ENCODE data around the gene TWSG1.
A peak's percentile ranks its signal among the peaks of the same experiment; 100 is the strongest.
"Not testable (repeated sequence)": the region's sequence is repeated elsewhere in the genome, so short reads cannot be mapped to it uniquely, and the experiment has no call there.

The TWSG1 gene

GRCh38 chr18:9426753-9427152 lies 92.2 kb downstream of the TWSG1 start:
- no peak for DNase-seq (ENCODE audit: low read depth)

- no peak for DNase-seq (ENCODE audit: low read depth)
These were observed 93.7 kb downstream of the TWSG1 start for GRCh38 chr18:9428301-9428706.

GRCh38 chr18:9428862-9429661 lies 94.5 kb downstream of the TWSG1 start:
- DNase-seq (ENCODE audit: low read depth), result no peak

- DNase-seq (ENCODE audit: low read depth), result no peak
These were observed 95.1 kb downstream of the TWSG1 start for GRCh38 chr18:9429662-9429993.

GRCh38 chr18:9430315-9430714 lies 95.7 kb downstream of the TWSG1 start:
- not testable (repeated sequence) for DNase-seq (ENCODE audit: low read depth)

- DNase-seq (ENCODE audit: low read depth), result no peak
These were observed 96.7 kb downstream of the TWSG1 start for GRCh38 chr18:9431296-9431695.

GRCh38 chr18:9433122-9433521 lies 98.5 kb downstream of the TWSG1 start:
- DNase-seq (ENCODE audit: low read depth), result not testable (repeated sequence)

- no peak for DNase-seq (ENCODE audit: low read depth)
These were observed 99.1 kb downstream of the TWSG1 start for GRCh38 chr18:9433671-9434121.

- no peak for DNase-seq (ENCODE audit: low read depth)
These were observed 99.6 kb downstream of the TWSG1 start for GRCh38 chr18:9434122-9434701.

GRCh38 chr18:9435041-9435440 lies 100.5 kb downstream of the TWSG1 start:
- no peak for DNase-seq (ENCODE audit: low read depth)

GRCh38 chr18:9436206-9436929 lies 101.8 kb downstream of the TWSG1 start:
- no peak for DNase-seq (ENCODE audit: low read depth)

- no peak for DNase-seq (ENCODE audit: low read depth)
These were observed 102.5 kb downstream of the TWSG1 start for GRCh38 chr18:9437021-9437437.

GRCh38 chr18:9437672-9438071 lies 103.1 kb downstream of the TWSG1 start:
- no peak for DNase-seq (ENCODE audit: low read depth)

- DNase-seq (ENCODE audit: low read depth), result no peak
These were observed 106.5 kb downstream of the TWSG1 start for GRCh38 chr18:9441061-9441460.

- DNase-seq (ENCODE audit: low read depth), result no peak
These were observed 110.0 kb downstream of the TWSG1 start for GRCh38 chr18:9444549-9444948.

- no peak for DNase-seq (ENCODE audit: low read depth)
These were observed 112.3 kb downstream of the TWSG1 start for GRCh38 chr18:9446839-9447238.

GRCh38 chr18:9447334-9447733 lies 112.8 kb downstream of the TWSG1 start:
- DNase-seq (ENCODE audit: low read depth), result no peak

GRCh38 chr18:9449600-9450414 lies 115.2 kb downstream of the TWSG1 start:
- peak; percentile 69 for DNase-seq (ENCODE audit: low read depth)

GRCh38 chr18:9450920-9451319 lies 116.3 kb downstream of the TWSG1 start:
- not testable (repeated sequence) for DNase-seq (ENCODE audit: low read depth)
